HG03354 (cell line): ENCODE measurements around the gene LSM3.
"Not testable (repeated sequence)": the region's sequence is repeated elsewhere in the genome, so short reads cannot be mapped to it uniquely, and the experiment has no call there.

Source experiments
- ATAC-seq: cut with Tn5 transposase; IDR thresholded peaks from one replicate; pipeline ENCODE4 v1.9.1; 2021; ENCODE audit warnings: mild to moderate bottlenecking; ENCODE audit not compliant: unreplicated experiment, poor library complexity, severe bottlenecking

Gene LSM3

DNA sequence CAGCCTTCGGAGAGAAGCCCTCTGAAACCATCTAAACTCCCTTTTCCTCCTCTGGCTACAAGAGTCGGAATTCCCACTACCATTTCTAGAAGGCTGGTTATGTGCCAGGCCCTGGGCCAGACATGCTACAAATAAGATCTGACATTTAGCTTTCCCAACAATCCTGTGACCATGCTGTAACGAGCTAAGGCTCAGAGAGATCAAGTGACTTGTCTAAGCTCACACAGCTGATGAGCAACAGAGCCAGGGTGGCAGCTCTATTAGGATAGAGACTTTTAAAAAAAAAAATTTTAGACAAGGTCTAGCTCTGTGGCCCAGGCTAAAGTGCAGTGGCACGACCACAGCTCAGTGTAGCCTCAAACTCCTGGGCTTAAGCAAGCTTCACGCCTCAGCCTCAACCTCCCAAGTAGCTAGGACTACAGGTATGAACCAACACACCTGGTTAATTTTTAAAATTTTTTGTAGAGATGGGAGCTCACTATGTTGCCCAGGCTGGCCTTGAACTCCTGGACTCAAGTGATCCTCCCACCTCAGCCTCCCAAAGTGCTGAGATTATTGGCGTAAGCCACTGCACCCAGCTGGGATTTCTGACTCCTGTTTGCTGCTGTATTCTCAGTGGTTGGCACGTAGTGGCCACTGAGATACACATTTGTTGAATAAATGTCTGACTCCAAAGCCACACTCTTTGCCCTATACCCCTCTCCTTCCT, 34.6 kb downstream of the LSM3 start:
- no peak for ATAC-seq

- ATAC-seq, result no peak
These were observed 36.1 kb downstream of the LSM3 start for GRCh38 chr3:14214764-14215163.

- ATAC-seq, result no peak
These were observed 37.8 kb downstream of the LSM3 start for GRCh38 chr3:14216257-14217048.

DNA sequence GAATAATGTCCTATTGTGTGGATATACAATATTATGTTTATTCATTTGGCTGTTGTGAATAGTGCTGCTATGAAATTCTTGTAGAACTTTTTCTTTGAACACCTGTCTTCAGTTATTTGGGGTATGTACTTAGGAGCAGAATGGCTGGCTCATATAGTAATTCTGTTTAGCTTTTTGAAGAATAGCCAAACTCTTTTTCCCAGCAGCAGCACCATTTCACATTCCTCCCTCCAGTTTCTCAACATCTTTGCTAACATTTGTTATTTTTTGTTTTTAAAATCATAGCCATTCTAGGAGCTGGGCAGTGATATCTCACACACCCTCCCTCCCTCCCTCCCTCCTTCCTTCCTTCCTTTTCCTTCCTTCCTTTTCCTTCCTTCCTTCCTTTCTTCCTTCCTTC, 39.7 kb downstream of the LSM3 start:
- no peak for ATAC-seq

DNA sequence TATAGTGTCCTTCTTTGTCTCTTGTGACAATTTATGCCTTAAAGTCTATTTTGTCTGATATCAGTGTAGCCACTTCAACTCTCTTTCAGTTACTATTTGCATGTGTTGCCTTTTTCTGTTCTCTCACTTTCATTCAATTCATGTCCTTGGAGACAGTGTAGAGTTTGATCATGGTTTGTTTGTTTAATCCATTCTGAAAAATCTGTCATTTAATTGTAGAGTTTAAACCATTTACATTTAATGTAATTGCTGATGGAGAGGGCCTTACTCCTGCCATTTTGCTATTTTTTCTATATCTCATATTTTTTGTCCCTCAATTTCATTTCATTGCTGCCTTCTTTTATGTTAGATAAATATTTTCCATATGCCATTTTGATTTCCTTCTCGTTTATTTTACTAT, 42.3 kb downstream of the LSM3 start:
- ATAC-seq, result no peak

- ATAC-seq, result no peak
These were observed 43.3 kb downstream of the LSM3 start for GRCh38 chr3:14221902-14222301.

DNA sequence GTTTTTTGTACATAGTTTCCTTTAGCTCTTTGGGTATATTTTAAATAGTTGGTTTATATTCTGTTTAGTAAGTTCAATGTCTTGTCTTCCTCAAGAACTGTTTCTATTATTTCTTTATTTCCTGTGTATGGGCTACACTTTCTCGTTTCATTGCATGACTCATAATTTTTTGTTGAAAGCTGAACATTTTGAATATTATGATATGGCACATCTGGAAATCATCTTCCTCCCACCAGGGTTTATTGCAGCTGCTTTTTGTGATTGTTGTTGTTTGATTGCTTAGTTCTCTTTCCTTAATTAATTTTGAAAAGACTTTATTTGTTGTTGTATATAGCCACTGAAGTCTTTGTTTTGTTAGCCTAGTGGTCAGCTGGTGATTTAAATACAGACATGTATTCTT, 43.8 kb downstream of the LSM3 start:
- ATAC-seq, result no peak

GRCh38 chr3:14222900-14223594, 44.4 kb downstream of the LSM3 start:
- no peak for ATAC-seq

DNA sequence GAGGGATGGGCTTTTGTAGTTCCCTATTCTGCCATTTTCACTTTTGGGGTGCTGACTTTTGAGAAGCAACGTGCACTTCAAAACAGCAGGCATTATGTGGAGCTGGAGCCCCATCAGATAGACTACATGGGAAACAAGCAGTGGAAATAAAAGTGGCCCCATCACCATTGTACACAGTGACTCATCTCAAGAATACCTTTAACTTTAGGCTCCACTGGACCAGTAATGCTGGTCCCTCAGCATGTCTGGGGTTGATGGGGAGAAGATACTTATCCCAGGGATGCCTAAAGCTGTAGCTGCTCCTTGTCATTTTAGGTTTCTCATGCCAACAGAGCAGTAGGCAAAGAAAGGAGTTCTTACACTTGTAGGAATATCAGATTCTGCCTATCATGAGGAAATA, 45.0 kb downstream of the LSM3 start:
- no peak for ATAC-seq

GRCh38 chr3:14224895-14225294, 46.3 kb downstream of the LSM3 start:
- ATAC-seq, result no peak

- ATAC-seq, result peak; percentile 80
These were observed 46.8 kb downstream of the LSM3 start for GRCh38 chr3:14225421-14225820.

- not testable (repeated sequence) for ATAC-seq
These were observed 47.7 kb downstream of the LSM3 start for GRCh38 chr3:14226351-14226750.

GRCh38 chr3:14227856-14228255, 49.2 kb downstream of the LSM3 start:
- ATAC-seq, result no peak

- ATAC-seq, result no peak
These were observed 50.3 kb downstream of the LSM3 start for GRCh38 chr3:14228681-14229470.

DNA sequence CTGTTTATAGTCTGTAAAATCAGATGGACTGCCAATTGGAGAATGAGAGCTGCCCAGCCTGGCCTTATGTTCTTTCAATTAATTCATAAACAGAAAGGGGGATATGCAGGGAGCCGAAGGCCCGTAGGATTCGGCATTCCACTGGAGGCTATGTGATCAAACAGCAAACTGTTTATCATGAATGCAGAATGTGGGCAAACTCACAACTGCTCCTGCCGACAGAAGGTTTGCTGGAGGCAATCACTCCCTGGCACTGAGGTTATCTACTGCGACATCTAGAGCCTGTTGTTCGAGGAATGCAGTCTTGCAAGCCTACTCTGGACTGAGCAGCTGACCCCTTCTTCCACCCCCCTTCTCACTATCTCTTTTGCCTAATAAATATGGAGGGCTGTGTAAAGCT, 51.1 kb downstream of the LSM3 start:
- not testable (repeated sequence) for ATAC-seq

- ATAC-seq, result no peak
These were observed 52.1 kb downstream of the LSM3 start for GRCh38 chr3:14230729-14231128.

DNA sequence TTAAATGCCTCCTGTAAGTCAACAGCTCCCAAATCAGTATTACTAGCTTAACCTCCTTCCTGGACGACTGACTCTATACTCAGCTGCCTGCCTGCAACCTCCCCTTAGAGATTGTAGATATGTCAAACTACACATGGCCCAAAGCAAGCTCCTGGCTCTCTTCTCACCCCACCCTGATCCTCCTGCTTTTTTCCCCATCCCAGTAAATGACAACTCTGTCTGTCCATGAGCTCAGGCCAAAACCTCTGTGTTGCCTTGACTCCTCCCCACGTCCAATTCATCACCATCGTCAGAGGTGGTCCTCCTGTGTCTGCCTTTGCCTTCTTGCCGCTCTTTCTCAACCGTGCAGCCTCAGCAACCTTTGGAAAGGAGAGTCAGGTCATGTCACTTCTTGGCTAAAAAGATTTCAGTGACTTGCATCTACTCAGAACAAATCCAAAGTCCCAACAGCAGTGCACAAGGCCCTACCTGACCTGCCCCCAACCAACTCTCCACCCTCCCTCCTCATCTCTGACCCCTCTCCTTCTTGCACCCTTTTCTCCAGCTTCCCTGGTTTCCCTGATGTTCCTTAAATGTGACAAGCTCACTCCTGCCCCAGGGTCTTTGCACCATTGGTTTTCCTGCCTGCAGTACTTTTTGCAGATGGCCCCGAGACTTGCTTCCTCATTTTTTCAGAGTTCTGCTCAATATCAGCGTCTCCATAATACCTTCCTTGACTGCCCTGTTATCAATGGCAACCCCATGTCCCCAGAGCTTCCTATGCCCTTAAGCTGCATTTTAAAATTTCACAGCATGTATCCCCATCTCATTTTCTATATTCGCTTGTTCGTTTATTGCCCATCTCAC, 52.8 kb downstream of the LSM3 start:
- no peak for ATAC-seq

GRCh38 chr3:14231998-14232501, 53.4 kb downstream of the LSM3 start:
- ATAC-seq, result no peak
